PC-3 (cell line): Measurements from ENCODE around the gene FGD4.

Source experiments
- CTCF ChIP-seq: fragments of 300-600 bp; sonication (generic); conservative IDR thresholded peaks from 2 replicates; pipeline ENCODE4 v1.5.1; 2017; ENCODE audit warnings: antibody characterized with exemption, low read depth, mild to moderate bottlenecking, low read length
- EZH2 ChIP-seq: fragments of 300-600 bp; sonication (generic); IDR thresholded peaks from one replicate; pipeline ENCODE4 v1.6.1; 2017; ENCODE audit warnings: antibody characterized with exemption, mild to moderate bottlenecking, low read length; ENCODE audit not compliant: unreplicated experiment
- EZH2phosphoT487 ChIP-seq: fragments of 300-600 bp; sonication (generic); IDR thresholded peaks from 2 replicates; pipeline ENCODE4 v1.6.1; 2018; ENCODE audit warnings: mild to moderate bottlenecking, antibody characterized with exemption, low read length, borderline replicate concordance

DNA sequence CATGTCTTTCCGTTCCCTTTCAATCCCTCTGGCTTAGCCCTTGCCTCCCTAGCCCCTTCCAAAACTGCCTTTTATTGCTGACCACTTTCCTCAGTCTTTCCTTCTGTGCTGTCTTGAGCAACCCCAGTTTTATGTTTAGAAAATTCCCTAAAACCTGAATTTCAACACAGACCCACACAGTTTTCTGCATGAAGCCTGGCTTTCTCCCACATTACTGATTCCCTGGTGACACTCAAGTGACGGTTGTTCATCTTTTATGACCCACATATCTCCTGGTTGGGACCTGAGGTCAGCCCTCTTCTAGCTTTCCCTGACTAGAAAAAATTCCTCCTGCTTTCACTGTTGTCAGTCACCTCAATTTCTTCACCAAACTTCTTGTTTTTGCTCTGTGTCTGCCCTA lies 21.0 kb downstream of the FGD4 start:
- TF ChIP-seq CTCF, result no peak
- TF ChIP-seq EZH2, result no peak
- no peak for TF ChIP-seq EZH2phosphoT487
